Endometrial microvascular endothelial cells (primary cell): ENCODE measurements around the gene TSEN2. TPM values are rescaled to one million over a fixed set of nuclear protein-coding genes. Genes with fewer than 3 reads are reported as not detected.
"Not testable (repeated sequence)": the region's sequence is repeated elsewhere in the genome, so short reads cannot be mapped to it uniquely, and the experiment has no call there.

Source experiments
- in situ Hi-C: cut with HindIII; loops from 2 replicates; pipeline ENCODE4 v1.10.0; 2017; ENCODE audit warnings: low sequenced_read_pairs, low pct_unique_long_range_greater_than_20kb; ENCODE audit errors: inconsistent ontology term
- total RNA-seq: library from RNA; depleted of rRNA; stranded (reverse); fragments of >200 nt; gene quantifications from one replicate; pipeline ENCODE4 v1.2.3, GENCODE V29; 2015; ENCODE audit errors: inconsistent ontology term

TSEN2 gene
- total RNA-seq, 1 donor from 2014 or later, result 7.7 TPM

DNA sequence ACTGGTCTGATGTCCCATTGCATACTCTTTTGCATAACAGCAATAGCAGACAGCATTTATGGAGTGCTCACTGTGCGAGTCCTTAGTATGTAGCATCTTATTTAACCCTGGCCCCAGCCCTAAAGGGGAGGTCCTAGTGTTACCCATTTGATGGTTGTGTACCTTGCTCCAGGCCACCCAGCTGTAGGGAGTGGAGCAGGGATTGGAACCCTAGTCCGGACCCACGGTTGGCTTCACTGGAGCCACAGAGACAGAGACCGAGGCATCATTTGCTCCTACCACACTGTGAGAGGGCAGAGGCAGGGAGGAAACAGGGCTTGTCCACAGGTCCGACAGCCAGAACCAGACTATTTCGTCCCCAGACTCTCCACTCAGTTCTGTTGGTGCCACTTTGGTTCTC, 16.0 kb upstream of the TSEN2 start:
- in situ Hi-C loops, result no loop called here

DNA sequence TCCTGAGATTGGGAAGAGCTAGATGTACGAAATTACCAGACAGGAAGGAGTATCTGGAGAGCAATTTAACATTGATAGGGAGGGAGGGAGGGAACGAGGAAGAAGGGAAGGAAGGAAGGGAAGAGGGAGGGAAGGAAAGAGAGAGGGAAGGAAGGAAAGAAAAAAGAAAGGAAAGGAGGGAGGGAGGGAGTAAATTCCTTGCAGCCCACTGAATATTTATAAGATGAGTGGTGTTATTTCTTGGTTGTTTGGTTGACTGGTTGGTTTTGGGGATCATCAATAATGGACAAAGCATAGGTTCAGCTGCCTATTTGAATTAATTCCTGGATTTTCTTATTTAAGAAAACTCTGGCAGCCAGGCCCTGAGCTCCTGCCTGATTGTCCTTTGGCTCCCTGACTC, 15.5 kb upstream of the TSEN2 start:
- in situ Hi-C loops, result no loop called here

GRCh38 chr3:12469222-12469621, 15.1 kb upstream of the TSEN2 start:
- in situ Hi-C loops, result not testable (repeated sequence)

- in situ Hi-C loops, result no loop called here
Observed at GRCh38 chr3:12470111-12470510, 14.2 kb upstream of the TSEN2 start.

GRCh38 chr3:12470680-12471079, 13.6 kb upstream of the TSEN2 start:
- in situ Hi-C loops, result no loop called here

DNA sequence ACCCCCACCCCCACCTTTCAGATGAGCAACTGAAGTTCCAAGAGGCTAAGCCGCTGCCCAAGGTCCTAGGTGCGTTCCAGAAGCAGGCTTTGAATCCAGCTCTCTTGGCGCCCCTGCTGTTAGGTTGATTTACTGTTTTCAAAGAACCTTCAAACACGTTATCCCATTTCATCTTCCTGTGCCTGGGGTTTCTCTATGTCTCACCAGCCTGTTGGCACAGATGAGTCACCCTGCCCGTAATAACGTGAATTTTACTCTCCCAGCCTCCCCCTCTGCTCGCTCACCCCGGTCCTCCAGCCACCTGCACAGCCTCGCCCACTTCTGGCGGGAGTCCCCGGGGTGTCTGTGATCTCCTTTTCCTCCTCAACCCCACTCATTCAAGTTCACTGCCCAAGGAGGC, 13.0 kb upstream of the TSEN2 start:
- in situ Hi-C loops, result no loop called here

DNA sequence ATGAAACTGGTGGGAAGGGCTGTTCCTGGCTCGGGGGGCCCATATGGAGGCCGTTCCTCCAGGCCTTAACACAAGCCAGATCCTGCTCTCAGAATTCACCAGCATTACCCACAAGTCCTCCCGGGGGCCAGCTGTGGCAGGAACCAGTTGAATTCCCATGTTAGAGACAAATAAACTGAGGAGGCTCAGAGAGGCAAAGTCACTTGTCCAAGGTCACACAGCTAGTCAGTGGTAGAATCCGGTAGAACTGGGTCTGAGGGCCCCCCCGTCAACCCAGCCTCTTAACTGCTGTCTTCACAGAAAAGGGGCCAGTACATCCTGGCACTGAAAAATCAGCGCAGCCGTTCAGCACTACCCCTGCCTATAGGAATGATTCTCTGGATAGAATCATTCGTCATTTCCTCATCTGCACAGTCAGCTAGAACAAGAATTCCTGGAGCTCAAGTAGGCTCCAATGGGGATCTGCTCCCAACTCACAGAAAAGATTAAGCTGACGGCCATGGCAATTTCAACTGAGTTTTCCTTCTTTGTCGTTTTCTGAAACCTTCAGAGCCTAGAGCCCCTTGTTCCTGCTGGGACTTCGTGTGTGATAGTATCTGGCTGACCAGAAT, 12.2 kb upstream of the TSEN2 start:
- in situ Hi-C loops, result no loop called here

- in situ Hi-C loops, result no loop called here
Observed at GRCh38 chr3:12472796-12473195, 11.5 kb upstream of the TSEN2 start.

GRCh38 chr3:12473511-12473910, 10.8 kb upstream of the TSEN2 start:
- in situ Hi-C loops, result no loop called here

DNA sequence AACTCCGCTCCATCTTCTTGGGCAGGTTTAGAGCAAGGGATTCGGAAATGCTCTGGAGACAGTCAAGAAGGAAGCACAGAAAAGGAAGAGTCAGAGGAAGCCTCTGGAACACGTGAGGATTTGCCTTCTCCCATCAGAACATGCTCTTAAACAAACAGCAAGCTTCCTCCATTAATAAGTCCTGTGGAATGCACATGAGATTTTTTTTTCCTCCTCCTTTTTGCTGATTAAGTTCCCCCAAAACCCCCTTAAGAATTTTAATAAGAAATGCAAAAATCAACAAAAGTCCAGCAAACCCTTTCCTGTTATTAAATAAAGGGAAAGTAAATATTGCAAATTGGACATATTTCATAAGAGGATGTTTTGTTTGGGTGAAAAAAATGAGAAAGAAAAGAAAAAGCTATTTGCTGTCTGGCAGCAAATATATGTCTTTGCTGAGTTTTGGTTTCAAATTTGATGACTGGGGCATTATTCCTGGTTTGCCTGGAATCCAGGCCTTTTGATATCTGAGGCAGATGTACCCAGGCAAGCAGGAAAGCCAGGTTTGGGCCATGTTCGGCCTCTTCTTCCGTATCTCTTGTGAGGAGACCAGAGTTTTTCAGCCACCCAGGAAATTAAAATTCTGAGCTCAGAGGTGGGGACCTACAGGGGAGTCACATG, 7.9 kb upstream of the TSEN2 start:
- in situ Hi-C loops, result no loop called here

GRCh38 chr3:12477256-12477655, 7.0 kb upstream of the TSEN2 start:
- in situ Hi-C loops, result no loop called here

DNA sequence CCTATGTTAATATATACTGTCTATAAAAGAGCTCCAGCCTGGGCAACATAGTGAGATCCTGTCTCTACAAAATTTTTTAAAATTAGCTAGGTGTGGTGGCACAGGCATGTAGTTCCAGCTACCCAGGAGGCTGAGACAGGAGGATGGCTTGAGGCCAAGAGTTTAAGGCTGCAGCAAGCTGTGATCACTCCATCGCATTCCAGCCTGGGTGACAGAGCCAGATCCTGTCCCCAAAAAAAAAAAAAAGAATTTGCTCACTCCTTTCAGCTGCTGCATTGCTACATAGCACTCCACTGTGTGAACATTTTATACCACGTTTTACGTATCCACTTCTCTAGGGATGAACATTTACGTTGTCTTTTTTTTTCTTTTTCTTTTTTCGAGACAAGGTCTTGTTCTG, 6.0 kb upstream of the TSEN2 start:
- in situ Hi-C loops, result no loop called here

GRCh38 chr3:12479198-12479597, 5.1 kb upstream of the TSEN2 start:
- in situ Hi-C loops, result not testable (repeated sequence)

- in situ Hi-C loops, result no loop called here
Observed at GRCh38 chr3:12479919-12480427, 4.3 kb upstream of the TSEN2 start.

GRCh38 chr3:12483410-12483809, 870 bp upstream of the TSEN2 start:
- in situ Hi-C loops, result no loop called here

- in situ Hi-C loops, result no loop called here
Observed at GRCh38 chr3:12483872-12484197, 445 bp upstream of the TSEN2 start.

DNA sequence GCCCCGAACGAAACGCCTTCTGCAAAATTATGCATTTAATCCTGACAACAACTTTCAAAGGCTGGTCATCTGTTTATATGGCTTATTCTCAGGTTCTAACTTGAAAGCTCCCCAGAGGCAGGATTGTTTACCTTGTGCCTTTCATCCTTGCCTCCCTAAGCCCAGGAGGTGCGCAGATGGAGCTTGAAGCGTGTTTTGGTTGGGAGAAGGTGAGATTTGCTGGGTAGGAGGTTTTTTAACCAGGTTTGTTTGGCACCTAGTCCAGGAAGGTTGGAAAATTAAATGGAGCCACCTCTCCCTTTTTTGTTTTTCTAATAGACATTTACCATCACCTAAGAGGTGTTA, 675 bp downstream of the TSEN2 start:
- in situ Hi-C loops, result no loop called here

- in situ Hi-C loops, result no loop called here
Observed at GRCh38 chr3:12486001-12486400, 1.7 kb downstream of the TSEN2 start.

GRCh38 chr3:12486916-12487315, 2.6 kb downstream of the TSEN2 start:
- in situ Hi-C loops, result no loop called here

- in situ Hi-C loops, result no loop called here
Observed at GRCh38 chr3:12487336-12487735, 3.1 kb downstream of the TSEN2 start.

GRCh38 chr3:12487786-12488185, 3.5 kb downstream of the TSEN2 start:
- in situ Hi-C loops, result no loop called here
